ENCODE data around the gene AIG1.

AIG1 gene

DNA sequence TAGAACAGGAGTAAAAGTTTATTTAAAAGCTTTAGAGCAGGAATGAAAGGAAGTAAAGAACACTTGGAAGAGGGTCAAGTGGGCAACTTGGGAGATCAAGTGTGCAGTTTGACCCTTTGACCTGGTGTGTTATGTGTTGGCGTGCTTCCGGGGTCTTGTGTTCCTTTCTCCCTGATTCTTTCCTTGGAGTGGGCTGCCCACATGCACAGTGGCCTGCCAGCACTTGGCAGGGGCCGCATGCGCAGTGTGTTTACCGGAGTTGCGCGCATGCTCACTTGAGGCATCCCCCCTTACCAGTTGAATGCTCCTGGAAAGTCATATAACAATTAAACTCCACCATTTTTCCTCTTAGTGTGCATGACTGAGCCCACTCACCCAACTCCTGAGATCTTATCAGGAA is 229.5 kb downstream of the AIG1 start:
- TF ChIP-seq, protein P1, sequence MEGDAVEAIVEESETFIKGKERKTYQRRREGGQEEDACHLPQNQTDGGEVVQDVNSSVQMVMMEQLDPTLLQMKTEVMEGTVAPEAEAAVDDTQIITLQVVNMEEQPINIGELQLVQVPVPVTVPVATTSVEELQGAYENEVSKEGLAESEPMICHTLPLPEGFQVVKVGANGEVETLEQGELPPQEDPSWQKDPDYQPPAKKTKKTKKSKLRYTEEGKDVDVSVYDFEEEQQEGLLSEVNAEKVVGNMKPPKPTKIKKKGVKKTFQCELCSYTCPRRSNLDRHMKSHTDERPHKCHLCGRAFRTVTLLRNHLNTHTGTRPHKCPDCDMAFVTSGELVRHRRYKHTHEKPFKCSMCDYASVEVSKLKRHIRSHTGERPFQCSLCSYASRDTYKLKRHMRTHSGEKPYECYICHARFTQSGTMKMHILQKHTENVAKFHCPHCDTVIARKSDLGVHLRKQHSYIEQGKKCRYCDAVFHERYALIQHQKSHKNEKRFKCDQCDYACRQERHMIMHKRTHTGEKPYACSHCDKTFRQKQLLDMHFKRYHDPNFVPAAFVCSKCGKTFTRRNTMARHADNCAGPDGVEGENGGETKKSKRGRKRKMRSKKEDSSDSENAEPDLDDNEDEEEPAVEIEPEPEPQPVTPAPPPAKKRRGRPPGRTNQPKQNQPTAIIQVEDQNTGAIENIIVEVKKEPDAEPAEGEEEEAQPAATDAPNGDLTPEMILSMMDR (IDR thresholded peaks at IDR 0.05), result no peak

DNA sequence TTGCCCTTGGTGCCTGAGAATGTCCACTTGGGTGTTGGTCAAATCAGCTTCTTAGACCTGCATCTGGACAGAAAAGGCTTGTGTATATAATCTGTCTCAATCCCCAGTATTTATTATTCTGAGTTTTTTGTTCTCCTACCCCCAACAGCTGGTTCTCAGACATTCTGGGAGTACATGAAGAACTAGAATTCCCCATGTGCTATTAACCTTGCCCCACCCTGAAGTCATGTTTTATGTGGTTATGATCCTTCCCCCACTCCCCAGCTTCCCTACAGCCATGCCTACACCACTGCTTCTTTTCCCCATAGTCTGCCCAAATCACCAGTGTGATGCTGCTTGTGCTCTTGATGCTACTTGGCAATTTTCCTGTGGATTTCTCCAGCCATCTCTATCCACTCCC is 232.8 kb downstream of the AIG1 start:
- H2AFZ ChIP-seq, result no peak overlapping the region
- no peaks in the 10 kb centered on the region for H3K4me1 ChIP-seq
- TF ChIP-seq, protein P1 (IDR thresholded peaks at IDR 0.05), result no peak
- H3K36me3 ChIP-seq (ENCODE audit: control insufficient read depth, insufficient read depth, low read length), result no peaks in the 10 kb centered on the region
- peaks cover 2% of the 10 kb centered on the region for H3K79me2 ChIP-seq
- H3K4me3 ChIP-seq (ENCODE audit: low read depth, low read length), result no peak overlapping the region
- H3K27me3 ChIP-seq (ENCODE audit: control insufficient read depth, insufficient read depth, low read length), result no peaks in the 10 kb centered on the region
- H3K9me3 ChIP-seq (ENCODE audit: control insufficient read depth, low read length), result no peaks in the 10 kb centered on the region
- no peak overlapping the region for H3K4me2 ChIP-seq (ENCODE audit: low read length)
- no peak overlapping the region for H3K27ac ChIP-seq
- no peak overlapping the region for H3K9ac ChIP-seq

More for the DNA sequence above, 229.5 kb downstream of the AIG1 start:
- Histone ChIP-seq H3K4me1 (no peaks in the 10 kb centered on the region), H3K9me3 (ENCODE audit: control insufficient read depth, low read length) (no peaks in the 10 kb centered on the region), H3K27ac (no peak overlapping the region), H3K27me3 (ENCODE audit: control insufficient read depth, insufficient read depth, low read length) (no peaks in the 10 kb centered on the region), H3K4me2 (ENCODE audit: low read length) (no peak overlapping the region), H2AFZ (no peak overlapping the region), H3K79me2 (peaks cover 2% of the 10 kb centered on the region), H3K36me3 (ENCODE audit: control insufficient read depth, insufficient read depth, low read length) (no peaks in the 10 kb centered on the region), H3K4me3 (ENCODE audit: low read depth, low read length) (no peak overlapping the region), H3K9ac (no peak overlapping the region)

DNA sequence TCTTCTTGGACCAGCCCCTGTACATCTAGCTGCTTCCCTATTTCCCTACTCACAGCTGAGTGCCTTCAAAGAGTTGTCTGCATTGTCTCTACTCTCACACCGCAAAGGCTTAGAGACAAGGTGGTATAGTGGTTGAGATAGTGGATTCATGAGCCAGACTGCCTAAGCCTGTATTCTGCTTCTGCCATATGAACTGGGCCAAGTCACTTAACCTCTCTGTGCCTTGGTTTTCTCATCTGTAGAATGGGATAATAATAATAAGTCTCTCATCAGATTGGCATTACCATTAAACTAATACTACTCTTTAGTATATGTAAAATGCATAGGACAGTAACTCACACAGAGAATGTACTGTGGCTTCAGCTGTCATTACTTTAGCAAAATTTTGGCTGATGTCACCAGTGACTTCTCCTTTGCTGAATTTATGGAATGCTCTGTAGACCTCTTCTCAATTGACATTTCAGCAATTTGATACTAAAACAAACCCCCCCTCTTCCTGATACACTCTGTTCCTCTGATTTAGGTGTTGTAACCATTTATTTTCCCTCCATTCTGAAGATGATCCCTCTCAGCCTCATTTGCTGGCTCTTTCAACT is 233.7 kb downstream of the AIG1 start:
- H3K9ac ChIP-seq, result no peak overlapping the region
- H3K4me3 ChIP-seq (ENCODE audit: low read depth, low read length), result no peak overlapping the region
- no peaks in the 10 kb centered on the region for H3K9me3 ChIP-seq (ENCODE audit: control insufficient read depth, low read length)
- no peaks in the 10 kb centered on the region for H3K27me3 ChIP-seq (ENCODE audit: control insufficient read depth, insufficient read depth, low read length)
- H3K4me1 ChIP-seq, result no peaks in the 10 kb centered on the region
- H3K4me2 ChIP-seq (ENCODE audit: low read length), result no peak overlapping the region
- no peaks in the 10 kb centered on the region for H3K36me3 ChIP-seq (ENCODE audit: control insufficient read depth, insufficient read depth, low read length)
- H3K79me2 ChIP-seq, result peaks cover 2% of the 10 kb centered on the region
- H2AFZ ChIP-seq, result no peak overlapping the region
- H3K27ac ChIP-seq, result no peak overlapping the region
- TF ChIP-seq, protein P1 (IDR thresholded peaks at IDR 0.05), result no peak

DNA sequence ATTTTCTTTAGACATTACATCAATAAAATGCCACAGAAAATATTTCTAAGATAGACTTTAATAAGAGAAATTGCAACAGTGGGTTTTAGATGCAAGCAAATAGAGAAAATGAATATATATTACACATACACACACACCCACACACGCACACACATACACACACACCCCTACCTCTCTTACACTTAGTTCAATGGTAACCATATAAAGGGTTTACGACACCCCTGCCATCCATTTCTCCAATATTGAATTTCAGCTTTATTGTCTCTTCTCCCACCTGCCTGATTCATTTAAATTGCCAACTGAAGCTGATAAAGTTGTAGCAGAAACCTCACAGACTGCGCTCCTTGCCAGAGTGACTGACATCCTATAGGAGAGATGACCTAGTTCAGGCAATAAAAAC is 235.2 kb downstream of the AIG1 start:
- Histone ChIP-seq H2AFZ (no peak overlapping the region), H3K36me3 (ENCODE audit: control insufficient read depth, insufficient read depth, low read length) (no peaks in the 10 kb centered on the region), H3K27me3 (ENCODE audit: control insufficient read depth, insufficient read depth, low read length) (no peaks in the 10 kb centered on the region), H3K4me2 (ENCODE audit: low read length) (no peak overlapping the region), H3K4me3 (ENCODE audit: low read depth, low read length) (no peak overlapping the region), H3K9me3 (ENCODE audit: control insufficient read depth, low read length) (no peaks in the 10 kb centered on the region), H3K9ac (no peak overlapping the region), H3K4me1 (no peaks in the 10 kb centered on the region), H3K27ac (no peak overlapping the region), H3K79me2 (peaks cover 2% of the 10 kb centered on the region)
- TF ChIP-seq, protein P1 (IDR thresholded peaks at IDR 0.05), result no peak

DNA sequence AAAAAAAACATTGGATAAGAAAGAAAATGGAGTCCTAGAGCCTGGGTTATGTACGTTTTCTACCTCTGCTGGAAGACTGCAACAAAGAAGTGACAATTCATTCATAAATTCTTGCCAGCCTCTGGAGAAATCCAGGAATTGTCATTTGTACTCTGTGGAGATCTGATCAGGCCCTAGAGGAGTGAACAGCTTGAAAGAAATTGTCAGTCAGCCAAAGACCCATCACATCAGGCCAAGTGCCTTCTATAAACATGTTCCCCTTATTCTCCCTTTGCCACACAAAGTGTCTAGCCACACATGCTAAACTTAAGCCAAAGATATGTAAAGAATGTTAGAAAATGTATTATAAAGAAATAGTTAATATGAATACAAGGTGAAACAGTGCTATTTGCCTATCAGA is 237.4 kb downstream of the AIG1 start:
- H3K27ac ChIP-seq, result no peak overlapping the region
- no peaks in the 10 kb centered on the region for H3K4me1 ChIP-seq
- H3K27me3 ChIP-seq (ENCODE audit: control insufficient read depth, insufficient read depth, low read length), result no peaks in the 10 kb centered on the region
- no peak overlapping the region for H2AFZ ChIP-seq
- no peak overlapping the region for H3K4me2 ChIP-seq (ENCODE audit: low read length)
- TF ChIP-seq, protein P1 (IDR thresholded peaks at IDR 0.05), result no peak
- H3K9me3 ChIP-seq (ENCODE audit: control insufficient read depth, low read length), result no peaks in the 10 kb centered on the region
- H3K4me3 ChIP-seq (ENCODE audit: low read depth, low read length), result no peak overlapping the region
- H3K36me3 ChIP-seq (ENCODE audit: control insufficient read depth, insufficient read depth, low read length), result no peaks in the 10 kb centered on the region
- no peak overlapping the region for H3K9ac ChIP-seq
- H3K79me2 ChIP-seq, result no peaks in the 10 kb centered on the region

All from parathyroid adenoma (tissue), 2 donors.